HG03575 (cell line): ENCODE measurements around the gene KRTCAP3.

Experiments used
- ATAC-seq: cut with Tn5 transposase; IDR thresholded peaks from one replicate; pipeline ENCODE4 v1.9.1; 2021; ENCODE audit not compliant: unreplicated experiment, insufficient number of reproducible peaks, low FRiP score; ENCODE audit errors: extremely low read depth

Gene KRTCAP3

GRCh38 chr2:27431395-27431794 lies 10.8 kb upstream of the KRTCAP3 start:
- no peak for ATAC-seq

- no peak for ATAC-seq
These were observed 6.6 kb upstream of the KRTCAP3 start for GRCh38 chr2:27435628-27436027.

- no peak for ATAC-seq
These were observed 805 bp upstream of the KRTCAP3 start for GRCh38 chr2:27441226-27441926.

GRCh38 chr2:27442920-27443282 lies 720 bp downstream of the KRTCAP3 start:
- no peak for ATAC-seq

GRCh38 chr2:27445155-27445554 lies 3.0 kb downstream of the KRTCAP3 start:
- ATAC-seq = no peak

GRCh38 chr2:27445615-27446014 lies 3.4 kb downstream of the KRTCAP3 start:
- no peak for ATAC-seq

- no peak for ATAC-seq
These were observed 3.9 kb downstream of the KRTCAP3 start for GRCh38 chr2:27446057-27446456.

GRCh38 chr2:27448381-27448780 lies 6.2 kb downstream of the KRTCAP3 start:
- no peak for ATAC-seq

- ATAC-seq = no peak
These were observed 8.9 kb downstream of the KRTCAP3 start for GRCh38 chr2:27451095-27451494.

- no peak for ATAC-seq
These were observed 11.8 kb downstream of the KRTCAP3 start for GRCh38 chr2:27453968-27454367.

- ATAC-seq = no peak
These were observed 18.9 kb downstream of the KRTCAP3 start for GRCh38 chr2:27461118-27461517.

GRCh38 chr2:27464443-27464842 lies 22.3 kb downstream of the KRTCAP3 start:
- no peak for ATAC-seq

- no peak for ATAC-seq
These were observed 29.8 kb downstream of the KRTCAP3 start for GRCh38 chr2:27471961-27472360.

GRCh38 chr2:27485496-27485895 lies 43.3 kb downstream of the KRTCAP3 start:
- ATAC-seq = no peak

- no peak for ATAC-seq
These were observed 46.9 kb downstream of the KRTCAP3 start for GRCh38 chr2:27489118-27489497.

- ATAC-seq = peak; percentile 78
These were observed 47.6 kb downstream of the KRTCAP3 start, which contains the start of gene IFT172 for GRCh38 chr2:27489498-27490397. Gene IFT172, minus strand, starts transcription at chr2:27489743. Its CDS starts 90 bp downstream, at chr2:27489653.

GRCh38 chr2:27492557-27492956 lies 50.4 kb downstream of the KRTCAP3 start:
- no peak for ATAC-seq

- no peak for ATAC-seq
These were observed 51.7 kb downstream of the KRTCAP3 start for GRCh38 chr2:27493948-27494283.
